B cell (primary cell): ENCODE measurements around the gene HNRNPLL. TPM values are rescaled to one million over a fixed set of nuclear protein-coding genes. Genes with fewer than 3 reads are reported as not detected.

Experiments
- ATAC-seq: fragments of 200-7000 bp; cut with Tn5 transposase; one replicate; pipeline ENCODE4 v1.10.0; 2021; ENCODE audit warnings: low read depth, mild to moderate bottlenecking, moderate number of reproducible peaks, moderate library complexity
- CTCF ChIA-PET: fragments of 350-600 bp; sonication (Branson Sonifier 250); formaldehyde crosslinking; loops from one replicate; lab custom pipeline; 2021; ENCODE audit warnings: antibody characterized with exemption, inconsistent platforms; lab: Charles Lee
- POLR2A ChIA-PET: fragments of 350-600 bp; sonication (Branson Sonifier 250); formaldehyde crosslinking; loops from one replicate; lab custom pipeline; 2021; ENCODE audit warnings: antibody characterized with exemption; lab: Charles Lee
- DNase-seq: peaks from one replicate; pipeline ENCODE4 v3.0.0; 2013
- H2AFZ ChIP-seq: 2 replicates; pipeline ENCODE4 v1.6.1; 2012; ENCODE audit warnings: mild to moderate bottlenecking, low read depth, low read length; ENCODE audit not compliant: insufficient read depth, poor library complexity, severe bottlenecking
- H3K27ac ChIP-seq, 2 donors: 1 replicate in 1 of 2; 2 replicates in 1 of 2; pipeline ENCODE4 v1.5.1; 2012 to 2013; ENCODE audit warnings: low read length in 2 of 2, mild to moderate bottlenecking in 2 of 2, moderate library complexity in 1 of 2
- H3K27me3 ChIP-seq, 4 experiments: fragments of 200-600 bp in 1 of 4; sonication (generic) in 1 of 4; replicated peaks in 1 of 4; 1 replicate in 2 of 4; 2 replicates in 2 of 4; pipeline versions ENCODE4 v1.6.1 to v1.7.0; 2013 to 2016; ENCODE audit warnings: low read length in 3 of 4, mild to moderate bottlenecking in 2 of 4, mixed read lengths in 1 of 4, moderate library complexity in 1 of 4; ENCODE audit not compliant: insufficient read depth in 4 of 4, control insufficient read depth in 3 of 4; ENCODE audit errors: control extremely low read depth in 1 of 4
- H3K36me3 ChIP-seq, 2 experiments: replicated peaks in 1 of 2; 1 replicate in 1 of 2; 2 replicates in 1 of 2; pipeline versions ENCODE4 v1.6.1 to v1.7.1; 2013; ENCODE audit warnings: low read length in 1 of 2; ENCODE audit not compliant: insufficient read depth in 2 of 2, control insufficient read depth in 1 of 2; ENCODE audit errors: control extremely low read depth in 1 of 2, extremely low read depth in 1 of 2
- H3K4me1 ChIP-seq, 2 donors: fragments of 200-600 bp in 1 of 2; sonication (generic) in 1 of 2; 1 replicate in 1 of 2; 2 replicates in 1 of 2; pipeline versions ENCODE4 v1.5.1 to v1.6.1; 2013 to 2017; ENCODE audit warnings: low read length in 2 of 2; ENCODE audit not compliant: control insufficient read depth in 2 of 2, insufficient read depth in 2 of 2
- H3K4me2 ChIP-seq: replicated peaks from 2 replicates; pipeline ENCODE3; 2012; ENCODE audit warnings: mild to moderate bottlenecking, low read depth, low read length; ENCODE audit not compliant: poor library complexity, severe bottlenecking
- H3K4me3 ChIP-seq, 5 experiments: fragments of 200-600 bp in 1 of 5; sonication (generic) in 1 of 5; 1 replicate in 3 of 5; 2 replicates in 2 of 5; pipeline versions ENCODE4 v1.5.1 to v1.7.0; 2011 to 2016; ENCODE audit warnings: low read length in 4 of 5, mild to moderate bottlenecking in 4 of 5, low read depth in 2 of 5, control low read depth in 1 of 5, moderate library complexity in 1 of 5; ENCODE audit not compliant: insufficient read depth in 1 of 5; ENCODE audit errors: control extremely low read depth in 1 of 5, extremely low read depth in 1 of 5
- H3K79me2 ChIP-seq: fragments of 200-600 bp; sonication (generic); one replicate; pipeline ENCODE4 v1.6.0; 2016; ENCODE audit warnings: low read length; ENCODE audit not compliant: control insufficient read depth, insufficient read depth
- H3K9ac ChIP-seq: fragments of 200-600 bp; sonication (generic); 2 replicates; pipeline ENCODE4 v1.6.1; 2017; ENCODE audit warnings: mild to moderate bottlenecking, low read length, moderate library complexity
- H3K9me3 ChIP-seq, 3 donors: one replicate each; pipeline versions ENCODE4 v1.6.1 to v1.7.1; 2013; ENCODE audit warnings: low read length in 2 of 3; ENCODE audit not compliant: control insufficient read depth in 2 of 3, insufficient read depth in 1 of 3; ENCODE audit errors: control extremely low read depth in 1 of 3
- H4K20me1 ChIP-seq: 2 replicates; pipeline ENCODE4 v1.6.0; 2012; ENCODE audit warnings: mild to moderate bottlenecking, low read length; ENCODE audit not compliant: insufficient read depth, control insufficient read depth, poor library complexity, severe bottlenecking
- H3K27ac Mint-ChIP-seq: one replicate; pipeline ENCODE4 v1.8.0; 2021; ENCODE audit warnings: mixed read lengths
- H3K27me3 Mint-ChIP-seq: one replicate; pipeline ENCODE4 v1.8.0; 2021; ENCODE audit warnings: mixed read lengths
- H3K4me1 Mint-ChIP-seq: one replicate; pipeline ENCODE4 v1.8.0; 2021; ENCODE audit warnings: mixed read lengths
- H3K4me3 Mint-ChIP-seq: one replicate; pipeline ENCODE4 v1.8.0; 2021; ENCODE audit warnings: mixed read lengths
- H3K9me3 Mint-ChIP-seq: one replicate; pipeline ENCODE4 v1.8.0; 2022; ENCODE audit warnings: mixed read lengths; ENCODE audit not compliant: insufficient read depth
- CTCF ChIP-seq: fragments of 200-600 bp; IDR thresholded peaks from one replicate; pipeline ENCODE4 v1.8.0; 2022; ENCODE audit warnings: antibody characterized with exemption, mild to moderate bottlenecking
- EZH2 ChIP-seq: IDR thresholded peaks from 2 replicates; pipeline ENCODE4 v1.6.1; 2012; ENCODE audit warnings: borderline replicate concordance, low read depth, mild to moderate bottlenecking, moderate library complexity, low read length; ENCODE audit not compliant: insufficient read depth, poor library complexity, severe bottlenecking
- WGBS: methylation state at CpG from one replicate; pipeline ENCODE4 v1.1.5; 2013; ENCODE audit warnings: missing lambda C conversion rate; ENCODE audit not compliant: insufficient coverage; 5-methylcytosine and 5-hydroxymethylcytosine counted together
- intact Hi-C: fragments of 100-400 bp; cut with micrococcal nuclease; formaldehyde crosslinking; loops from one replicate; pipeline ENCODE4 v1.10.0; 2022
- polyA plus RNA-seq: library from polyadenylated mRNA; depleted of rRNA; stranded (reverse); fragments of >200 nt; gene quantifications from 2 replicates; pipeline ENCODE4 v1.2.3, GENCODE V29; 2012
- total RNA-seq, 2 donors: library from RNA; stranded (reverse); fragments of 120-200 nt in 1 of 2; gene quantifications; 1 replicate in 1 of 2; 2 replicates in 1 of 2; pipeline versions ENCODE4 v1.2.3 to v1.2.4, GENCODE V29; 2013 to 2022

Gene HNRNPLL
- total and polyA plus RNA-seq, 2 donors (not counting 1 experiment from before 2014, with no cell fraction given): 2.1 to 6.7 TPM

- H3K9me3 ChIP-seq: peaks cover 0 to 5% (median 4%) of the 10 kb centered on the region in 3 donors
These were observed 16.9 kb upstream of the HNRNPLL start for GRCh38 chr2:38619458-38620164.

More at GRCh38 chr2:38619458-38620164, 16.9 kb upstream of the HNRNPLL start:
- H3K4me1 Mint-ChIP-seq: peaks cover 6% of the 10 kb centered on the region
- H3K9me3 Mint-ChIP-seq: no peaks in the 10 kb centered on the region
- TF ChIP-seq EZH2 (no peak), CTCF (no peak)
- peaks cover 57% of the 10 kb centered on the region for H3K27me3 Mint-ChIP-seq
- peaks cover 7% of the 10 kb centered on the region in 2 donors for H3K4me1 ChIP-seq
- H2AFZ ChIP-seq: no peak overlapping the region
- DNase-seq: no peak
- H3K4me3 ChIP-seq: no peak overlapping the region
- no peak overlapping the region for H3K9ac ChIP-seq
- H3K4me3 Mint-ChIP-seq: no peak overlapping the region
- H3K36me3 ChIP-seq: no peaks in the 10 kb centered on the region
- H3K4me2 ChIP-seq: no peak overlapping the region
- no peak overlapping the region for H3K27ac ChIP-seq
- no peak overlapping the region for H3K27ac Mint-ChIP-seq
- intact Hi-C loops: no loop called here
- ChIA-PET CTCF (no interaction called here), POLR2A (no interaction called here)
- H3K79me2 ChIP-seq: no peaks in the 10 kb centered on the region
- peaks cover 0 to 43% (median 39%) of the 10 kb centered on the region in 4 experiments for H3K27me3 ChIP-seq
- no peak for ATAC-seq
- 59% methylated on average over 4 of the region's 4 CpGs for WGBS
- H4K20me1 ChIP-seq: no peaks in the 10 kb centered on the region
